Esophagus squamous epithelium (tissue), 4 donors: ENCODE results near the gene PCDHAC2.

Source experiments
- POLR2A ChIP-seq, 4 donors: fragments of 450-650 bp; IDR thresholded peaks; one replicate each; pipeline ENCODE4 v1.6.1; 2017; ENCODE audit warnings: antibody characterized with exemption in 4 of 4, mild to moderate bottlenecking in 4 of 4, moderate library complexity in 3 of 4
- TF ChIP-seq, protein P1 (sequence below), 6 experiments: fragments of 450-650 bp in 4 of 6; fragments of 200-600 bp in 2 of 6; sonication (generic) in 2 of 6; IDR thresholded peaks; one replicate each; pipeline ENCODE4 v1.5.1; 2016 to 2019; ENCODE audit warnings: antibody characterized with exemption in 6 of 6, mild to moderate bottlenecking in 4 of 6, moderate library complexity in 4 of 6

DNA sequence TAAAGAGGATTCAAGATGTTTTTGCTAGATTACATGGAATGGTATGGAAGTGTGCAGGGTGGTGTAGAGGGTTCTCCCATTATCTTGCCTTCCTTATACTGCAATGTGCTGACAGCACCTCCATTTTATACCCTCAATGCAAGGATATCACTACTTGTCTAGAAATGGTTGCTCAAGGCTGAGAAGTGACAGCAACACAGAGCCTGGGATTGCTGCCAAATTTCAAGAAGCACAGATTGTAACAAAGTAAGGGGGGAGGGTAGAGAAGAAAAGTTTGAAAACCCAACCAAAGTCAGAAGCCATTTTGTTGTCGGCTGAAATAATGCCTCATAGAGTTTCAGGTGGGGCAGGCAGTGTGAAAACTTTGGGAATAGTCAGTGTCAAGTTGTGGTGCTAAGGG, 29.8 kb downstream of the PCDHAC2 start:
- TF ChIP-seq, protein P1, sequence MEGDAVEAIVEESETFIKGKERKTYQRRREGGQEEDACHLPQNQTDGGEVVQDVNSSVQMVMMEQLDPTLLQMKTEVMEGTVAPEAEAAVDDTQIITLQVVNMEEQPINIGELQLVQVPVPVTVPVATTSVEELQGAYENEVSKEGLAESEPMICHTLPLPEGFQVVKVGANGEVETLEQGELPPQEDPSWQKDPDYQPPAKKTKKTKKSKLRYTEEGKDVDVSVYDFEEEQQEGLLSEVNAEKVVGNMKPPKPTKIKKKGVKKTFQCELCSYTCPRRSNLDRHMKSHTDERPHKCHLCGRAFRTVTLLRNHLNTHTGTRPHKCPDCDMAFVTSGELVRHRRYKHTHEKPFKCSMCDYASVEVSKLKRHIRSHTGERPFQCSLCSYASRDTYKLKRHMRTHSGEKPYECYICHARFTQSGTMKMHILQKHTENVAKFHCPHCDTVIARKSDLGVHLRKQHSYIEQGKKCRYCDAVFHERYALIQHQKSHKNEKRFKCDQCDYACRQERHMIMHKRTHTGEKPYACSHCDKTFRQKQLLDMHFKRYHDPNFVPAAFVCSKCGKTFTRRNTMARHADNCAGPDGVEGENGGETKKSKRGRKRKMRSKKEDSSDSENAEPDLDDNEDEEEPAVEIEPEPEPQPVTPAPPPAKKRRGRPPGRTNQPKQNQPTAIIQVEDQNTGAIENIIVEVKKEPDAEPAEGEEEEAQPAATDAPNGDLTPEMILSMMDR (IDR thresholded peaks at IDR 0.05), result no peak
- no peak for TF ChIP-seq POLR2A (IDR thresholded peaks at IDR 0.05)
